Stromal cell of bone marrow (primary cell): ENCODE results near the gene CFAP53.
"Not testable (repeated sequence)": the region's sequence is repeated elsewhere in the genome, so short reads cannot be mapped to it uniquely, and the experiment has no call there.

Experiments
- DNase-seq: peaks from one replicate; pipeline ENCODE4 v3.0.0-alpha.2; 2012; ENCODE audit warnings: low read depth

The CFAP53 gene, protein sequence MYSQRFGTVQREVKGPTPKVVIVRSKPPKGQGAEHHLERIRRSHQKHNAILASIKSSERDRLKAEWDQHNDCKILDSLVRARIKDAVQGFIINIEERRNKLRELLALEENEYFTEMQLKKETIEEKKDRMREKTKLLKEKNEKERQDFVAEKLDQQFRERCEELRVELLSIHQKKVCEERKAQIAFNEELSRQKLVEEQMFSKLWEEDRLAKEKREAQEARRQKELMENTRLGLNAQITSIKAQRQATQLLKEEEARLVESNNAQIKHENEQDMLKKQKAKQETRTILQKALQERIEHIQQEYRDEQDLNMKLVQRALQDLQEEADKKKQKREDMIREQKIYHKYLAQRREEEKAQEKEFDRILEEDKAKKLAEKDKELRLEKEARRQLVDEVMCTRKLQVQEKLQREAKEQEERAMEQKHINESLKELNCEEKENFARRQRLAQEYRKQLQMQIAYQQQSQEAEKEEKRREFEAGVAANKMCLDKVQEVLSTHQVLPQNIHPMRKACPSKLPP

DNA sequence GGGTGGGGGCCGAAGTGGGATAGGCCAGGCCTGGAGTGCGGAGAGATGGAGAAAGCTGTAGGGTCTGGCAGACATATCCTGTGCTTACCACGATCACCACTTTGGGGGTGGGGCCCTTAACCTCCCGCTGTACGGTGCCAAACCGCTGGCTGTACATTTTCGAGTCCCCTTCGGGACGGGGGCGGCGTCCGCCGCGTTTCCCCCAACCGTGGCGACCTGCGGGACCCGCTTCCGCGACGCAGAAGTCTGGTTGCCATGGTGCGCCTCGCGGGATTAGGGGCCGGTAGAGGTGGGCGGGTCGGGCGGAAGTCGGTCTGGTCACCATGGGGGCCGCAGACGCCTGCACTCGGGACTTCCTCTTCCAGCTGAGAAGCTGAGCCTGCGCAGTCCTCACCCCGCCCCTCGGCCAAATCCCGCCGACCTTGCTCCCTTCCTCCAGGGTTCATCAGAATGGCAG, at the start of gene CFAP53:
Gene CFAP53 (minus strand): TSS at position 248 of the 457 bp plus-strand sequence. CDS start 91 bp downstream, at position 157.
- peak; percentile 77 for DNase-seq

DNA sequence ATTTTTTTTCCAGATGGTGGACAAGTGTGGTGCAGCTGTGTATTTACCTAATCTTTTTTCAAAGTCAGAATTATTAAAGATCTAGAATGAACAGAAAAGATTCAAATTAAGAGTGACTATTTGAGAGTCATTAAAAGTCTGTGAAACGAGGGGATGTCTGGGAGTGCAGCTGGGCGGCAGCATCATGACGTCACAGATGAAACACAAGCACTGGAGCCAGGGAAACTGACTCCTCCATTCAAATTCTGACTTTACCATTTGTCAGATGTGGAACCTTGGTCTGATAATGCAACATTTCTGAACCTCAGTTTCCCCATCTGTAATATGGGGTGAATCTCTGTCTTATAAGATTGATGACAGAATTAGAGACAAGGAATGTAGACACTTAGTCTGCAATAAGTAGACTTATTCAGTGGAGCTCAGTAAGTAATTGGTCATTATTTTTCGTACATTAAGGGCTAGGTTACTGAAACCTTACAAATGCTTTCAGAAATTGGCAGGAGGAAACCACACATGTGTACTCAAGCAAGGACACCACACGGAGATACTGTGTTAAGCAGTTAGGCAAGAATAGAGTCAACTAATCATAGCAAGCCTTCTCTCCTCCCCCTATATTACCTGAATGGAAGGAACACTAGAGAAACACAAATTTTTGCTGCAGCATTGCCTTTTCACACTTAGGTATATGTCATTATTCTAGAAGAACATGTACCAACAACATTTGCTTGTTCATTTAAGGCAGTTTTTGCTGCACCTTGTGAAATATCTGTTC, 49.0 kb upstream of the CFAP53 start:
- DNase-seq: no peak

DNA sequence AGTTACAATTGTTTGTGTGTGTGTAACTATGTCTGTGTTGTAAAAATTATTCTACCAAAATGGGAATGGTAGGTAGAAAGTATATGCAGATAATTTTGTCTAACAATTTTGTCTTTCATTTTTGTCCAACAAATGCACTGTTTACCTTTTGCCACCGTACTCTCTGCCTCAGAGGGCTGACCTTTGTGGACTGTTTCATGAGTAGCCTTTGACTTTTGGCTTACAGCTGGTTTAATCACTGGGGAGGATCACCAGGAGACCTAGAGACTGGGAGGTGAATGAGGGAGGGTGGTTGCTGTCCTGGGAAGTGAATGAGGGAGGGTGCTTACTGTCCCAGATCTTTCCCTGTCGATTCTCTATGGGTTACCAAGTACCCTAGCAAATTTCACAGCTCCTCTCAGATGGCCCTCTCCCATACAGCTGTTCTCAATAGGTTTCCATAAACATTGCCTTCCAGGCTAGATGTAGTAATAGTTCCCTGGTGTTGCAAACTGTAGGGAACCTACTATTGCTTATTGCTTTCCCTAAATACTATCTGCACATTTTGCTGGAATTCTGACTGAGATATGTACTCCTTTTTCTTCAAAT, 47.7 kb upstream of the CFAP53 start:
- DNase-seq: no peak

DNA sequence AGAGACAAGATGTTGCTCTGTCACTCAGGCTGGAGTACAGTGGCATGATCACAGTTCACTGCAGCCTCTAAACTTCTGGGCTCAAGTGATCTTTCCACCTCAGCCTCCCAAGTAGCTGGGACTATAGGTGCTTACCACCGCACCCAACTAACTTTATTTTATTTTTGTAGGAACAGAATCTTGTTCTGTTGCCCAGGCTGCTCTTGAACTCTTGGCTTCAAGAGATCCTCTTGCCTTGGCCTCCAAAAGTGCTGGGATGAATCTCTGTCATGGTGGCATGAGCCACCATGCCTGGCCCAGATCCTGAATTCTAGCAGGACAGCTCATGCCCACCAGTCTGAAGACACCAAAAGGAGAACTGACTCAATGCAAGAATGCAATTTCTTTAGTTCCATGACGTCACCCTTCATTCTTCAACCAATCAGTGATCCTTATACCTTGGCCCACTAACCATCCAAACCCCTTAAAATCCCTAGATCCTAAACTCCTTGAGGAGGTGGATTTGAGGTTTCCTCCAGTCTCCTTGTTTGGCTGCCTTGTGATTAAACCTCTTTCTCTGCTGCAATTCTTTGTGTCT, 46.8 kb upstream of the CFAP53 start:
- no peak for DNase-seq

DNA sequence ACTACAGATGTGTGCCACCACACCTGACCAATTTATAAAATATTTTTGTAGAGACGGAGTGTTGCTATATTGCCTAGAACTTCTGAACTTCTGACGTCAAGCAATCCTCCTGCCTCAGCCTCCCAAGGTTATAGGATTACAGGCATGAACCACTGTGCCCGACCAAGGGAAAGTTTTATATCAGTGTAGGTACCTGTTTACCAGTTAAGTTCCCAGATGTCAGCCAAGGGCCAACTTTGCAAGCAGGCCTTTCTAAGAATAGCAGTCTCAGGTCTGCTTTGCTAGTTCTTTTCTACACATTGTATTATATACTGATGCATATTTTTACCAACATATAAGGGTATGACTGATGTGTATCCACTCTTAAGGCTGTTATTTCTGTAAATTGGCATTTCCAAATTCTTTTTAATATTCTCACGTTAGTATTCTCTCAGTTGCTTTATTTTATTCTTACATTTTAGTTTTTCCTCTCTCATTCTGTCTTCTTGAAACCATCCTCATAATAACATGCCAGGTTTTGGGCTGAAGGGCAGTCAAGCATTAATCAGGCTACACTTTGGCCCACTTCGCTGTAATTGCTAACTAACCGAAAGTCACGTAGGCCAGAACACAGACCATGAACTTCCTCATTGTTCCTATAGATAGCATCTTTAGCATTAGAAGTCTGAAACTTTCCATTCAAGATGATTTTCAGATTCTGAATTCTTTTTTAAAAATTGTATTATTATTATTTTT, 46.2 kb upstream of the CFAP53 start:
- no peak for DNase-seq

DNA sequence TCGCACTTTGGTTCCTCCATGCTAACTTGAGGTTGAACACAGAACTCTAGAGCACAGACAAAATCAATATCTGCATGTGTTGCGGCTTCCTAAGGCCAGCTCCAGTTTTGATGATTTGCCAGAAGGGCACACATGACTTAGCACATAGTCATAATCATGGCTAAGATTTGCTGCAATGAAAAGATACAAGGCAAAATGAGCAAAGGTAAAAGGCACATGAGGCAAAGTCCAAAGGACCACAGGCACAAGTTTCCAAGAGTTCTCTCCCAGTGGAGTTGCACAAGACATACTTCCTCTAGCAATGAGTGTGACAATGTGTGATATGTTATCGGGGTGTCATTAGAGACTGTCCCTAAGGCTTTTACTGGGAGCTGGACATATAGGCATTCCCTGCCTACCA, 45.4 kb upstream of the CFAP53 start:
- DNase-seq: no peak

DNA sequence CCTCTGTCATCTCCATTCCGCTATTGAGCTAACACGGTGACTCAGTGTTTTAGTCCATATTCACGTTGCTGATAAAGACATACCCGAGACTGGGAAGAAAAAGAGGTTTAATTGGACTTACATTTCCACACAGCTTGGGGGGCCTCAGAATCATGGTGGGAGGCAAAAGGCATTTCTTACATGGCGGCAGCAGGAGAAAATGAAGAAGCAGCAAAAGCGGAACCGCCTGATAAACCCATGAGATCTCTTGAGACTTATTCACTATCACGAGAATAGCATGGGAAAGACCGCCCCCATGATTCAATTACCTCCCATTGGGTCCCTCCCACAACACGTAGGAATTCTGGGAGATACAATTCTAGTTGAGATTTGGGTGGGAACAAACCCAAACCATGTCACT, 43.8 kb upstream of the CFAP53 start:
- no peak for DNase-seq

DNA sequence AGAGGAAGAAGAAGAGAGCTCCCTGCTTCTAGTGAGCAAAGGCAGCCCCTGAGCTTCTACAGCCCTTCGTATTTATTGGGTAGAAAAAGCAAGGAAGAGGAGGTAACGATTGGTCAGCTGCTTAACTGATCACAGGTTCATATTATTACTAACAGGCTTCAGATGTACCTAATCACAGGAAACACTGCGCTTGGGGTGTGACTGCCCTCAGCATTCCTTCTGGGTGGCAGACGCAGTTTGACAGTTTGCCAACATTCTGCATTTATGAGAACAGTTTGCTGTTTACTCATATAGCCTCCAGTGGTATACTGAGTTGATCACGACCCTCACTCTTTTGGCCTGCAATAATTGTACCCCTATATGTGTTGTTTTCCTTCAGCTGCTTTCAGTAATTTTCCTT, 42.6 kb upstream of the CFAP53 start:
- DNase-seq: not testable (repeated sequence)

DNA sequence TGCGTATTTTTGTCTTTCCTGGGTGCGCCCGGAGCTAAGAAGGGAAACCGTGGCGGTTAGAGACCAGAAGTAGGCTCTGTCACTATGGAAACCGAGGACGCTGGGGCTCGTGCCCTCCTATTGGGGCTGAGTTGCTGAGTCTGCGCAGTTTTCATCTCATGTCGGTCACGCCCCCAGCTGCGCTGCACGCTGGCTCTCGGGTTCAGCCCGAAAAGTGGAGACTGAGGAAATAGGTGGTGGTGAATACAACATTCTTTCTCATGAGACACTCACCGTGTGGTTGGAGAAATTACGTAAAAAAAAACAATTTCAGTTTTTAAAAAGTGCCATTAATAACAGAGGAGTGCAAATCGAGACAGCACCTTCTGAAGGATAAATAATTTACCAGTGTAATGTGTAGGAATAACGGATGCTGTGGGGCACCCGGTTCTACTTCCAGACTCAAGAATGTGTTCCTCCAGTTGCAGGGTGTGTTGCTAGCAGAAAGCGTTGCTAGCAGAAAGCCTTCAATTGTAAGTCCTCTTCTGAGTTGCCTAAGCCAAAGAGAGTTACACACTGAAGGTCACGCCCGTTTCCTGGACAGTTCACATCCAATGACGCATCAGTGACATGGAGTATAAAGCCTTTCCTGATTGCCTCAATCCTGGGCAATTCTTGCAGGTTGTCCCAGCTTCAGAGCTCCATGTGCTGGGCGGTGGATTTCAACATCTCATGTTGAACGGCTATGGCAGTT, 41.6 kb upstream of the CFAP53 start:
- DNase-seq: peak; percentile 88

DNA sequence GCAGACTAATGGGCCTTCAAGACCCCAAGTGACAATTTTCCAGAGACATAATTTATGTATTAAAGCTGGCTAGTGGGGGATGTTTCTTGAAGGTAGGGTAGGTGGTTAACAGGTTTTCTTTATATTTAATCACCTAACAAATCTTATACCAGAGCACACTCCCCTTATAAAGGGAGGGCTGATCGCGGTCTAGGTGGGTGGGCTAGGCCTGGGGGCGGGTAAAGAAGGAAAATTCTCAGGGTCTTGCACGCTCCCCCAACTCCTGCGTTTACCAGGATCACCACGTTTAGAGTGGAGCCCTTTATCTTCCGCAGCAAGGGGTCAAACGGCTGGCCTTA, 41.1 kb upstream of the CFAP53 start:
- no peak for DNase-seq

DNA sequence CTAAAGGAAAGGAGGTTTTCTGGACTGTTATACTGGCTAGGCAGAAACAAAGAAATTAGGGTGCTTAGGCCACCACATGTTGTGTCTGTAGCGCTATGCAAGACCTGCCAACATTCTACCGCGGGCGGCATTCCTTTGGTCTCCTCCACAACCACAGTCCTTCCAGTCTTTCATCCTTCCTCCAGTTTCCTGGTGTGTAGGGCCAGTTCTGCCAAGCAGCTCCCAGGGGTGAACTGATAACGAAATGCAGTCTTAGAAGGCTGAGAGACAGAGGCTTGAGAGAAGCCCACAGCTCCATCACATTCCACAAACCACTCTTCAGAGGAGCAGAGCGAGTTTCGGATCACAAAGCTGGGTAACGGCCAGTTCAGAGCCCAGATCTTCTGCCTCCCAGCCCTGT, 40.6 kb upstream of the CFAP53 start:
- peak; percentile 40 for DNase-seq

DNA sequence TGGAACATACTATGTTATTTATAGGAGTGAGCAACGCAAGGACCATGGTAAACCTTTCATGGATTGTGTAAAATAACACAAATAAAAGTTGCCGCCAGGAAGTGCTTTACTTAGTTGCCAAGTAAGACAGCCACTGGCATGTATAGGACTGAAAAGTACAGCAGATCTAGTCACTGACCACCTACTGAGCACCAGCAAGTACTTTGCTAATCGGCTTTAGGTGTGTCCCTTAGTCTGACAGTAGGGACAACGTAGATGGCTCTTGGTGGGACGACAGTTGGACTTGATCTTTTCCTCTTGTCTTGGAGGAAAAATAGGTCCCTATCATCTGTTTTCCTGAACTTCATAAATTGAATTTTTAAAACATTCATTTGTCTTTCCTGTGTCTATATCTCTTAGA, 34.8 kb upstream of the CFAP53 start:
- DNase-seq: no peak

DNA sequence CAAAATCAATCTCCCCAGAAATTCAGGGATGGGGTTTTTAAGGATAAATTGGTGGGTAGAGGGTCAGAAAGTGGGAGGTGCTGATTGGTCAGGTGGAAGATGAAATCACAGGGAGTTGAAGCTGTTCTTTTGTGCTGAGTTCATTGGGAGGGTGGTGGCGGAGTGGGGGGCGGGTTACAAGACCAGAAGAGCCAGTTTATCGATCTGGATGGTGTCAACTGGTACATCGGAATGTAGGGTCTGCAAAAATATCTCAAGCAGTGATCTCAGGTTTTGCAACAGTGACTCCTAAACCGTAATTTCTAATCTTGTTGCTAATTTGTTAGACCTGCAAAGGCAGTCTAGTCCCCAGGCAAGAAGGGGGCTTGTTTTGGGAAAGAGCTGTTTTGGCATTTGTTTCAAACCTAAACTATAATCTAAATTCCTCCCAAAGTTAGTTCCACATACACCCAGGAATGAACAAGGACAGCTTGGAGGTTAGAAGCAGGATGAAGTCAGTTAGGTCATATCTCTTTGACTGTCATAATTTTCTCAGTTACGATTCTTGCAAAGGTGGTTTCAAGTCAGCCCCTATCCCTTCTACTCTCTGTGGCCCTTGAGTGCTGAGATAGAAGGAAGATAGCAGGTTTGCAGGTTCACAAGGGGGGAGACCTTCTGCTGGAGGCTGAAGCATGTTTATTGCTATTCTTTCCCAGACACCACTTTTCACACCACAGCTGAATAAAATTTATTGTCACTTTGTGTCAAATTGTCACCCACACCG, 33.5 kb upstream of the CFAP53 start:
- DNase-seq: no peak

DNA sequence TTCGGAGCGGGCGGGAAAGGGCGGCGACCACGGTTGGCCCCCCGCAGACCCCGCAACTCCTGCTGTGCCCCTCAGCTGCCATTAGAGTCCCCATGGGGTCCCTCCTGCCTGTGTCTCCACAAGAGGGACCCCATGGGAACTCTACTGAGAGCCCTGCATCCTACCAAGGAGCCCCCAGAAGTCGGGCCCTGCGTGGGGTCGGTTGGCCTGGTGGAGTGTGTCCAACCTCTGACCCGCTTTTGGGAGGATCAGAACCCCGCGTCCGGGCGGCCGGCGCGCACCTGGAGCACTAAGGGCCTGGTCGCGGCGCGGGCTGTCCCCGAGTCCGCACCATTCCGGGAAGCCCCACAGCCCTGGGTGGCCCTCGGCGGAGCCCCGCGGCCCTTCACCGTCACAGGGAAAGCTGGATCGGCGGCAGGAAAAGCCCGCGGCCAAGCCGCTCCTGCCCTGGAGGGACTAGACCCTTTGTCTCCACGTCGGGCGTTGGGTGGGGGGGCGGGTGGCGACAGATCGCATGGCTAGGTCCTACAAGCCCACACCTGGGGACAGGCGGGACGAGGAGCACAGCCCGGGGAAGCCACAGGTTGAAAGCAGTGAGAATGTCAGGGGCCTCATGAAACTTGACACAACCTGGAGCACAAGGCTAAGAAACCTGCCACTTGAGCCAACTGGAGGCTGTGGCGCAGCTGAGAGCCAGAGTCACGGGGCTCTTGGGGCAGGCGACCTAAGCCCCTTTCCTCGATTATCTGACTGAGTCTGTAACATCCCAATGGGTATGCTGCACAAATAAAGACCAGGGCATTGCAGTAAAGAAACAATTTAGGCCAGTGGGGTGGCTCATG, 32.4 kb upstream of the CFAP53 start:
- DNase-seq: no peak

DNA sequence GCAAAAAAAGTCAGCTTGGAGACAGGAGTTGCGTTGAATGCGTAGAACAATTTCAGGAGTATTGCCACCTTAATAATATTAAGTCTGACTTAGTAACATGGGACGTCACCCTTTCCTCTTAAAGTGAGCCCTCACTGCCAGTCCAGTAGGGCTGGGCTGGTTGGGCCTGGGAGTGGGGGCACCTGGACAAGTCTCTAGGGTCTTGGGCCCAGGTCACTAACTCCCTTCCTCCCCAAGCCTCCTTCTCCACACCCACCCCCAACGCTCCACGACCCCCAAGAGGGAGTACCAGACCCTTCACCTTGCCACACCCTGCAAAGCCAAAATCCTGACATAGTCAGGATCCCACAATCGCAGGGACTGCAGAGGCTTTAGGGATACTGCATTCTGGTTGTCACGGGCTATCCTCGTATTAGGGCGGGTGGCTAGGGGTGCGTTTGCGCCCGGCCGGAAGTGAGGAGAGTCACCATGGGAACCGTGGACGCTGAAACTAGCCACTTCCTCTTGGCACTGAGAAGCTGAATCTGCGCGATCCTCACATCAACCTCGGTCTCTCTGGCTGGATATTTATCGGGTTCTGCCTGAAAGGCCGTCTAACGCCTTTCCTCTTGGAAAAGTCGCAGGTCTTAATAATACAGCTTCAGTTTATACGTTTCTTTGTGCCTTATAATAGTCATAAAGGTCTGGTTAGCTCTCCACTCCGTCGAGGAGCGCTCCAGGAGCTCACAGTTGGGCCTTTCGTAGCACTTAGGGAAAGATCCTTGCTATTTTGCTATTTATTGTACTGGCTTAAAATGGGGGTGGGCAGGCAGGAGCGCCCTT, 31.5 kb upstream of the CFAP53 start:
- peak; percentile 38 for DNase-seq

DNA sequence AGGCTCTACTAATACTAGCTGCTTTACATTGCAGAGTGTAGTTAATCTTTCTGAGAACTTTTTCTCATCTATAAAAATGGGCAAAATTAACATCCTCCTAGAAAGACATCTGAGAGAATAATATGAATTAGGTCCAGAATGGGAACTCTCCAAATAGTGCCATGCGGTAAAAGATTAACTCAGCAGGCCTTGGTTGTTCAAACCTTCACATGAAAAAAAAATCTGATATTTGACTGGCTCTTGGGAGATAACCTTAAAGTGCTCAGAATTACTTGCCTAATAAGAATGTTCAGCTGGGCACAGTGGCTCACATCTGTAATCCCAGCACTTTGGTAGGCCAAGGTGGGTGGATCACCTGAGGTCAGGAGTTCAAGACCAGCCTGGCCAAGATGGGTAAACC, 26.7 kb upstream of the CFAP53 start:
- no peak for DNase-seq

DNA sequence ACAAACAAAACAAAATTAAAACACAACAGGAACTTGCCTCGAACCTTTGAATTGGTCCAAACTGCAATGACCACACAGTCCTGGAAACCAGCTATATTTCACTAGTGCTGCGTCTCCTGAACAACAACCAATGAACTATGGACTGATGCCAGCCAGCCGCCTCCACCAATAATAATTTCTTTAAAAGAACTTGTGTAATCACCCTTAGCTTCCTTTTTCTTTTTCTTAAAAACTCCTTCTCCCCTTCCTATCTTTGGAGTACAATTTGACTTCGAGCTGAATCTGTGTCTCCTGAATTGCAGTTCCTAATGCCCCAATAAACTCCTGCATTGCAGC, 22.8 kb upstream of the CFAP53 start:
- no peak for DNase-seq

DNA sequence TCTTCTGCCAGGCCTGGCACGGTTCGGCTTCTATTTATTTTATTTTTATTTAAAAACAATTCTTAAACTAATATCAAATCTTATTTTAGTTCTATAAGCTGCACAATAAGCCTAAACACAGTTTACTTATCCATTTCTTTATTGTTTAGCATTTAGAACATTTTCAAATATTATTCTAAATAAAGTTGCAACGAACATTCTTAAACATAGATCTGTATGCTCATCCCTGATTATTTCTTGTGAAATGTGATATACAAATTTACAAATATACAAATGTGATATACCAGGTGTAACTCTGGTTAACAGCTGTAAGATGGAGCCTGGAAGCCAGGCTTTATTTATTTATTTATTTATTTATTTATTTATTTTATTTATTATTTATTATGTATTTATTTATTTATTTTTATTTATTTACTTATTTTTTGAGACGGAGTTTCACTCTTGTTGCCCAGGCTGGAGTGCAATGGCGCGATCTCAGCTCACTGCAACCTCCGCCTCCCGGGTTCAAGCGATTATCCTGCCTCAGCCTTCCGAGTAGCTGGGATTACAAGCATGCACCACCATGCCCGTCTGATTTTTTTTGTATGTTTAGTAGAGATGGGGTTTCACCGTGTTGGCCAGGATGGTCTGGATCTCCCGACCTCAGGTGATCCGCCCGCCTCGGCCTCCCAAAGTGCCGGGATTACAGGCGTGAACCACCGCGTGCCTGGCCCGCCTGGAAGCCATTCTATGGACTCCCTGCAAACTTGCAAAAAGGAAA, 22.2 kb upstream of the CFAP53 start:
- DNase-seq: not testable (repeated sequence)
